Cardiac muscle cell (in vitro differentiated cells and primary cell): ENCODE measurements around the gene TMEM169. TPM values are rescaled to one million over a fixed set of nuclear protein-coding genes. Genes with fewer than 3 reads are reported as not detected.
"Not testable (repeated sequence)": the region's sequence is repeated elsewhere in the genome, so short reads cannot be mapped to it uniquely, and the experiment has no call there.

Experiments
- DNase-seq, 2 donors: peaks; one replicate each; pipeline versions ENCODE4 v3.0.0 to v3.0.0-alpha.2; 2010 to 2017; ENCODE audit warnings: low read depth in 1 of 2, low spot score in 1 of 2
- H3K27ac ChIP-seq: fragments of 200-600 bp; sonication (generic); 2 replicates; pipeline ENCODE4 v1.5.1; 2016
- H3K27me3 ChIP-seq: fragments of 200-600 bp; sonication (generic); 2 replicates; pipeline ENCODE4 v1.6.0; 2016; ENCODE audit warnings: control low read depth
- H3K36me3 ChIP-seq: fragments of 200-600 bp; sonication (generic); 2 replicates; pipeline ENCODE4 v1.5.1; 2016; ENCODE audit warnings: control low read depth
- H3K4me1 ChIP-seq: fragments of 200-600 bp; sonication (generic); 2 replicates; pipeline ENCODE4 v1.8.1; 2017; ENCODE audit warnings: low read depth, mild to moderate bottlenecking, mixed run types
- H3K4me3 ChIP-seq: fragments of 200-600 bp; sonication (generic); 2 replicates; pipeline ENCODE4 v1.5.1; 2016; ENCODE audit warnings: mild to moderate bottlenecking
- H3K9me3 ChIP-seq: fragments of 200-600 bp; sonication (generic); 2 replicates; pipeline ENCODE4 v1.5.1; 2017; ENCODE audit warnings: low read depth, mild to moderate bottlenecking, control low read depth
- CTCF ChIP-seq: IDR thresholded peaks from 2 replicates; pipeline ENCODE4 v1.5.1; 2012; ENCODE audit warnings: low read depth, mild to moderate bottlenecking, low read length
- polyA plus RNA-seq: library from polyadenylated mRNA; unstranded; fragments of >200 nt; fragmentation: Nextera tagmentation; extraction: Ambion mirVana; gene quantifications from 2 replicates; pipeline ENCODE4 v1.2.1, GENCODE V29; 2016
- total RNA-seq: library from RNA; depleted of rRNA; stranded (reverse); fragments of >200 nt; gene quantifications from 2 replicates; pipeline ENCODE4 v1.2.3, GENCODE V29; 2016

Gene TMEM169
- total and polyA plus RNA-seq, 2 experiments from 2014 or later, result 1.2 to 1.9 TPM

DNA sequence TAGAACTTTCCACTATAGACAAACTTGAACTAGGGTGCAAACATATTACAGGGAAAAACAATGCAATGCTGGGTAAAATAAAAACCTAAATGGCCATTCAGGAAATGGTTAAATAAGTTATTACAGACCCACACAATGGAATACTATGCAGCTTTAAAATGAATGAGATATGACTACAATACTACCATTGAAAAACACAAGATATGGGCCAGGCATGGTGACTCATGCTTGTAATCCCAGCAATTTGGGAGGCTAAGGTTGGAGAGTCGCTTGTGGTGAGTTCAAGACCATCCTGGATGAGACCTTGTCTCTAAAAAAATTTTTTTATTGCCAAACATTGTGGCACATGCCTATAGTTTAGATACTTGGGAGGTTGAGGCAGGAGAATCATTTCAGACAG, 6.9 kb upstream of the TMEM169 start:
- H3K27ac ChIP-seq, result no peak overlapping the region

DNA sequence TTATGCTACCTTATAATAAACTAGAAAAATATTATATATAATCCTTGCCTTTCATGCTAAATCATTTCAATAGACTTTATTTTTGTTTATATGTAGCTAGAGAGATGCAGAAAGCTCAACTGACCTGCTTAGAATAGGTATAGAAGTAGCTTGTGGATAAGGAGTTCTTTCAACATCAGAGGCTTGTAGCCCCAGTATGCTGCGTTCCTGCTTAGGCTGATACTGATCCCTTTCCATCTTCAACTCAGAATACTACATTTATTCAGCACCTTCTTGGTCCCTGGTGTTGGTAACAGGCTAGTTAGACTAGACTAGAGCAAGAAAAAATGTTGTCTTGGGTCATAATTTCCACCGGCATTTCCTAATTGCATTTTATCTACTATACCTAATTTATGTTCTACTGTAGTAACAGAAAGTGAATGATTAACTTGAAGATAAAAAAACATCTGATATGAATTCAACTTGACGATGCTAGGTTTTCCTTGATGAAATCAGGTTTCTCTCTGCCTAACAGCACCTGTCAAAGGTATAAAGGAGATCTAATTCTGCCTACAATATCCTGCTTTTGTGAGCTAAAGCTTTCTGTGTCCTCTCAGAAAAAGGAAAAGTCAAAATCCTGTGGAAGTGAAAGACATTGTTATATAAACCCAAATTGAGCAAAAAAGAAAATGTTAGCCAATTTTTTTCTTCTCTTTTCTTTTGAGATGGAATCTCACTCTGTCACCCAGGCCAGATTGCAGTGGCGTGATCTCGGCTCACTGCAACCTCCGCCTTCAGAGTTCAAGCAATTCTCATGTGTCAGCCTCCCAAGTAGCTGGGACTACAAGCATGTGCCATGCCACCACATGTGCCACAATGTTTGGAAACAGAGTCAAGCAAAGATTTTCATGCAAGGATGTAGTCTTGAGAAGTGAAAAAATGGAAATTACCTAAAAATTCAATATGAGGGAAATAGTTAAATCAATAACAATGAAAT, 5.9 kb upstream of the TMEM169 start:
- no peaks in the 10 kb centered on the region for H3K9me3 ChIP-seq
- TF ChIP-seq CTCF, result no peak

More for the DNA sequence above, 6.9 kb upstream of the TMEM169 start:
- Histone ChIP-seq H3K4me1 (no peaks in the 10 kb centered on the region), H3K27me3 (no peaks in the 10 kb centered on the region), H3K9me3 (no peaks in the 10 kb centered on the region), H3K4me3 (no peak overlapping the region), H3K36me3 (no peaks in the 10 kb centered on the region)
- peak in 1 of 2 donors; percentile 21 for DNase-seq
- TF ChIP-seq CTCF, result no peak

GRCh38 chr2:216078776-216079175, 2.9 kb upstream of the TMEM169 start:
- Histone ChIP-seq H3K9me3 (no peaks in the 10 kb centered on the region), H3K27me3 (no peaks in the 10 kb centered on the region), H3K4me3 (no peak overlapping the region), H3K36me3 (no peaks in the 10 kb centered on the region), H3K4me1 (peaks cover 8% of the 10 kb centered on the region), H3K27ac (no peak overlapping the region)
- peak in 1 of 2 donors; percentile 38 for DNase-seq
- no peak for TF ChIP-seq CTCF

More for the DNA sequence above, 5.9 kb upstream of the TMEM169 start:
- H3K4me3 ChIP-seq, result no peak overlapping the region
- DNase-seq, result no peak
- H3K36me3 ChIP-seq, result no peaks in the 10 kb centered on the region
- H3K27ac ChIP-seq, result no peak overlapping the region
- no peaks in the 10 kb centered on the region for H3K4me1 ChIP-seq
- no peaks in the 10 kb centered on the region for H3K27me3 ChIP-seq

DNA sequence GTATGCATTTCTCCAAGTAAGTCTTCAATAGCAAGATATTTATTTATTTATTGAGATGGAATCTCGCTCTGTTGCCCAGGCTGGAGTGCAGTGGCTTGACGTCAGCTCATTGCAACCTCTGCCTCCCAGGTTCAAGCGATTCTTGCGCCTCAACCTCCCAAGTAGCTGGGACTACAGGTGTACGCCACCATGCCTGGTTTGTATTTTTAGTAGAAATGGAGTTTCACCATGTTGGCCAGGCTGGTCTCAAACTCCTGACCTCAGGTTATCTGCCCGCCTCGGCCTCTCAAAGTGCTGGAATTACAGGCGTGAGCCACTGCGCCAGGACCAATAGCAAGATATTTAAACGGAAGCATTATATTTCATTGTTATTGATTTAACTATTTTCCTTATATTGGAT, 1.7 kb upstream of the TMEM169 start:
- H3K4me3 ChIP-seq, result not testable (repeated sequence)

DNA sequence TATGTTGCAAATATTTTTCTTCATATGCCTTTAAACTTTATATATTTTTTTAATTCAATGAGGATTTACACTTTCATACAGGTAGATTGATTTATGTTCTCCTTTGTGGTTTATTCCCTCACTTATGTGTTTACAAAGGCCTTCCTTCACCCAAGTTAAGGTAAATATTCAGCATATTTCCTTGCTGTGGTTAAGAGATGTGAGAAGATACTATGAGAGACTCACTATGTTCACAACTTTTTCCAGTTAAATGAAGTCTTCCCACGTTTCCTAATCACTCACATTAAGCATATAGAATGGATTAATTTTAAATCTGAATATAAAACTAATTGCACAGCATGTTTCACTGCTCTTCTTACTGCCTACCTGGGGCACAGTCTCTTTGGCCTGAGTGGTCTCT, 707 bp upstream of the TMEM169 start:
- H3K36me3 ChIP-seq, result no peaks in the 10 kb centered on the region
- no peak for TF ChIP-seq CTCF
- no peak for DNase-seq
- no peaks in the 10 kb centered on the region for H3K9me3 ChIP-seq
- peaks cover 8% of the 10 kb centered on the region for H3K4me1 ChIP-seq
- no peaks in the 10 kb centered on the region for H3K27me3 ChIP-seq
- peak overlapping the region; percentile 65 for H3K4me3 ChIP-seq
- H3K27ac ChIP-seq, result no peak overlapping the region

More for the DNA sequence above, 1.7 kb upstream of the TMEM169 start:
- not testable (repeated sequence) for H3K36me3 ChIP-seq, DNase-seq, H3K27me3 ChIP-seq, H3K4me1 ChIP-seq, H3K9me3 ChIP-seq, H3K27ac ChIP-seq

DNA sequence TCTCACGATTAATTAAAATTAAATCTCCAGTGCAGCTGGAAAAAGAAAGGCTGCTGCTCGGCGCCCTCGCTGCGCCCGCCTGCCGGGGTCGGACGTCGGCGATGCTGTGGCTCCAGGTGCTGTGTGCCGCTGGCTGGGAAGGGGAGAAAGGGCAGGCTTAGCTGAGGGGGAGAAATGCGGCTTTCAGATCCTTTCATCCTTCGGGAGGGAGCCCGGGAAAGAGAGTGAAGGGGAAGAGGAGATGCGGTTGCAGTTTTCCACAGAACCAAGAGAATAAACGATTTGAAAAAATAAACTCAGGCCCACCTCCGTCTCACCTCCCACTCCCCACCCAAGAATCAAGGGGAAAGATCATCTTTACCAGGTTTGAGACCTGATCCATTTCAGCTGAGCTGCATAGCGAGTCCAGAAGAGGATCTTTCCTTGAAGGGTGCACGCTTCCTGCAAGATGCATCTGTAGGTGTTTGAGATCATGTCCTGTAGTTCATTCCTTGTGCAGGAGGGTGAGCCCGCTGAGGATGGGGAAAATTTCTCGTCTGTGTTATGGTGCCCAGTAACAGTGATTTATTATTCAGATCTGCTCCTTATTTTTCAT, 495 bp downstream of the TMEM169 start:
- no peak for TF ChIP-seq CTCF
- peak overlapping the region; percentile 65 for H3K4me3 ChIP-seq
- H3K36me3 ChIP-seq, result no peaks in the 10 kb centered on the region
- H3K9me3 ChIP-seq, result no peaks in the 10 kb centered on the region
- H3K27ac ChIP-seq, result no peak overlapping the region
- H3K4me1 ChIP-seq, result peaks cover 8% of the 10 kb centered on the region
- no peaks in the 10 kb centered on the region for H3K27me3 ChIP-seq
- DNase-seq, result peak in 1 of 2 donors; percentile 27
